ENCODE measurements around the gene STYXL2. TPM values are rescaled to one million over a fixed set of nuclear protein-coding genes. Genes with fewer than 3 reads are reported as not detected.

STYXL2 gene
- total RNA-seq, 1 donor from 2014 or later: 0.07 TPM

- H3K27ac Mint-ChIP-seq (ENCODE audit: unreplicated experiment): no peak overlapping the region
- H3K27me3 Mint-ChIP-seq (ENCODE audit: low read depth): peaks cover 3% of the 10 kb centered on the region
- peaks cover 9% of the 10 kb centered on the region for H3K4me1 Mint-ChIP-seq
- no peak for TF ChIP-seq CTCF (conservative IDR thresholded peaks at IDR 0.05)
- no peak overlapping the region for H3K4me3 Mint-ChIP-seq
- no peaks in the 10 kb centered on the region for H3K9me3 Mint-ChIP-seq
- no peak for DNase-seq (ENCODE audit: low read depth, low spot score)
- H3K36me3 Mint-ChIP-seq (ENCODE audit: low read depth): no peaks in the 10 kb centered on the region
These were observed 7.8 kb upstream of the STYXL2 start for GRCh38 chr1:167086033-167086432.

GRCh38 chr1:167086768-167087167 is 7.1 kb upstream of the STYXL2 start:
- H3K9me3 Mint-ChIP-seq: no peaks in the 10 kb centered on the region
- TF ChIP-seq CTCF (conservative IDR thresholded peaks at IDR 0.05): no peak
- H3K4me3 Mint-ChIP-seq: no peak overlapping the region
- peaks cover 9% of the 10 kb centered on the region for H3K4me1 Mint-ChIP-seq
- no peak overlapping the region for H3K27ac Mint-ChIP-seq (ENCODE audit: unreplicated experiment)
- no peaks in the 10 kb centered on the region for H3K27me3 Mint-ChIP-seq (ENCODE audit: low read depth)
- no peaks in the 10 kb centered on the region for H3K36me3 Mint-ChIP-seq (ENCODE audit: low read depth)
- DNase-seq (ENCODE audit: low read depth, low spot score): no peak

GRCh38 chr1:167088746-167089417 is 5.0 kb upstream of the STYXL2 start:
- no peaks in the 10 kb centered on the region for H3K36me3 Mint-ChIP-seq (ENCODE audit: low read depth)
- H3K4me1 Mint-ChIP-seq: peaks cover 23% of the 10 kb centered on the region
- H3K9me3 Mint-ChIP-seq: peaks cover 2% of the 10 kb centered on the region
- DNase-seq (ENCODE audit: low read depth, low spot score): no peak
- no peak for TF ChIP-seq CTCF (conservative IDR thresholded peaks at IDR 0.05)
- H3K4me3 Mint-ChIP-seq: no peak overlapping the region
- no peaks in the 10 kb centered on the region for H3K27me3 Mint-ChIP-seq (ENCODE audit: low read depth)
- H3K27ac Mint-ChIP-seq (ENCODE audit: unreplicated experiment): no peak overlapping the region

- no peak for DNase-seq (ENCODE audit: low read depth, low spot score)
- Mint-ChIP-seq H3K9me3 (peaks cover 2% of the 10 kb centered on the region), H3K4me3 (no peak overlapping the region), H3K27me3 (ENCODE audit: low read depth) (no peaks in the 10 kb centered on the region), H3K4me1 (peaks cover 31% of the 10 kb centered on the region), H3K36me3 (ENCODE audit: low read depth) (no peaks in the 10 kb centered on the region), H3K27ac (ENCODE audit: unreplicated experiment) (no peak overlapping the region)
- TF ChIP-seq CTCF (conservative IDR thresholded peaks at IDR 0.05): no peak
These were observed 3.9 kb upstream of the STYXL2 start for GRCh38 chr1:167089939-167090313.

GRCh38 chr1:167090314-167090942 is 3.4 kb upstream of the STYXL2 start, which contains the start of gene GPA33:
TSS of gene GPA33 (minus strand) at chr1:167090377. CDS start at chr1:167090287, 90 bp downstream.
- Mint-ChIP-seq H3K27ac (ENCODE audit: unreplicated experiment) (no peak within 1 kb of the TSS), H3K27me3 (ENCODE audit: low read depth) (no peaks in the 10 kb centered on the region), H3K4me3 (no peak within 1 kb of the TSS), H3K36me3 (ENCODE audit: low read depth) (no peaks in the 10 kb centered on the region), H3K9me3 (peaks cover 2% of the 10 kb centered on the region), H3K4me1 (peaks cover 31% of the 10 kb centered on the region)
- no peak for DNase-seq (ENCODE audit: low read depth, low spot score)
- TF ChIP-seq CTCF (conservative IDR thresholded peaks at IDR 0.05): no peak
